SK-N-MC (cell line): Measurements from ENCODE around the gene GDPD4.

Source experiments
- EZH2 ChIP-seq: fragments of 200-600 bp; sonication (generic); IDR thresholded peaks from one replicate; pipeline ENCODE4 v1.6.1; 2017; ENCODE audit warnings: antibody characterized with exemption
- POLR2AphosphoS5 ChIP-seq: IDR thresholded peaks from 2 replicates; pipeline ENCODE4 v1.6.1; 2012; ENCODE audit warnings: mild to moderate bottlenecking, low read depth, low read length, borderline replicate concordance

DNA sequence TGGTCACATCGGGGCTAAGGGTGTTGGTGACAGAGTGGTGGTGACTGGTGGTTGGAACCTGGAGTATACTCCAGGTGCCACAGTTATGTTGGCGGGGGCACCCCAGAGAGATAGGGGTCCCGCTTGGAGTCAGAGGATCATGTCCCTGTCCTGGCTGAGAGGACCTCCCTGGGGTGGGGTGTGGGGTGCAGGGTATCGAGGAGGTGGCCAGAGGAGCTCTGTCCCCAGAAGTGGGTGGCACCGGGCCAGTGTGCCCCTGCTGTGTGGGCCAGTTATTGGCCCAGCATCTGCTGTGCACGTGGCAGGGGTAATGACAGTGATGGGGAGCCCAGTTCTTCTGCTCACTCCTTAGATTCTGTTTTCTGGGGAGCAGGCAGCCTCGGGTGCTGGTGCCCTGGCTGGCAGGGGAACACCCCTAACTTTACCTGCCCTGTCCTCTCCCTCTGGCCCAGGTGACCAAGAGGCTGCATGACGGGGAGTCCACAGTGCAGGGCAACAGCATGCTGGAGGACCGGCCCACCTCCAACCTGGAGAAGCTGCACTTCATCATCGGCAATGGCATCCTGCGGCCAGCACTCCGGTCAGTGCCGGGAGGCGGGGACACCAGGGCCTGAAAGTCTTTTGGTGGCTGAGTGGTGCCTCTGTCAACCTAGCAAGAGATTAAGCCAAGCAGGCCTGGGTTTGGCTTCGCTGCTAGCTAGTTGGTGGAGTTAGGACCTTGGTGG lies 117.2 kb downstream of the GDPD4 start:
- TF ChIP-seq EZH2 (no peak), POLR2AphosphoS5 (no peak)
